Hepatocyte (in vitro differentiated cells): Measurements from ENCODE around the gene COX6B2. TPM values are rescaled to one million over a fixed set of nuclear protein-coding genes. Genes with fewer than 3 reads are reported as not detected.
"Not testable (repeated sequence)": the region's sequence is repeated elsewhere in the genome, so short reads cannot be mapped to it uniquely, and the experiment has no call there.

Source experiments
- DNase-seq: peaks from one replicate; pipeline ENCODE4 v3.0.0-alpha.2; 2016; ENCODE audit warnings: low spot score
- H2AFZ ChIP-seq: fragments of 200-600 bp; sonication (generic); 2 replicates; pipeline ENCODE4 v1.6.0; 2016; ENCODE audit warnings: antibody characterized with exemption, mild to moderate bottlenecking
- H3K27ac ChIP-seq: fragments of 200-600 bp; sonication (generic); 2 replicates; pipeline ENCODE4 v1.5.1; 2016; ENCODE audit warnings: mild to moderate bottlenecking
- H3K27me3 ChIP-seq: fragments of 200-600 bp; sonication (generic); 2 replicates; pipeline ENCODE4 v1.6.1; 2016
- H3K36me3 ChIP-seq: fragments of 200-600 bp; sonication (generic); replicated peaks from 2 replicates; pipeline ENCODE4 v1.5.1; 2016; ENCODE audit warnings: low read depth; ENCODE audit not compliant: insufficient read depth
- H3K4me1 ChIP-seq: fragments of 200-600 bp; sonication (generic); 2 replicates; pipeline ENCODE4 v1.5.1; 2016; ENCODE audit warnings: mild to moderate bottlenecking, moderate library complexity; ENCODE audit not compliant: insufficient read depth
- H3K4me2 ChIP-seq: fragments of 200-600 bp; sonication (generic); 2 replicates; pipeline ENCODE4 v1.6.0; 2016
- H3K4me3 ChIP-seq: fragments of 200-600 bp; sonication (generic); 2 replicates; pipeline ENCODE4 v1.5.1; 2016; ENCODE audit warnings: mild to moderate bottlenecking
- H3K79me2 ChIP-seq: fragments of 200-600 bp; sonication (generic); 2 replicates; pipeline ENCODE4 v1.6.0; 2017; ENCODE audit warnings: mild to moderate bottlenecking
- H3K9me2 ChIP-seq: fragments of 200-600 bp; sonication (generic); replicated peaks from 2 replicates; pipeline ENCODE4 v1.6.0; 2017; ENCODE audit warnings: mild to moderate bottlenecking; ENCODE audit not compliant: insufficient read depth
- H3K9me3 ChIP-seq: fragments of 200-600 bp; sonication (generic); 2 replicates; pipeline ENCODE4 v1.5.1; 2016; ENCODE audit warnings: low read depth, mild to moderate bottlenecking
- H4K20me1 ChIP-seq: fragments of 200-600 bp; sonication (generic); 2 replicates; pipeline ENCODE4 v1.6.0; 2016; ENCODE audit warnings: mild to moderate bottlenecking; ENCODE audit not compliant: insufficient read depth, poor library complexity, severe bottlenecking
- EZH2 ChIP-seq: fragments of 200-600 bp; sonication (generic); IDR thresholded peaks from 2 replicates; pipeline ENCODE4 v1.6.1; 2016; ENCODE audit warnings: antibody characterized with exemption, mild to moderate bottlenecking, borderline replicate concordance
- EZH2phosphoT487 ChIP-seq: fragments of 200-600 bp; sonication (generic); IDR thresholded peaks from one replicate; pipeline ENCODE4 v1.6.1; 2018; ENCODE audit warnings: antibody characterized with exemption, mild to moderate bottlenecking, low read depth, moderate library complexity; ENCODE audit not compliant: unreplicated experiment, severe bottlenecking
- WGBS: methylation state at CpG from one replicate; pipeline ENCODE4 v1.1.6; 2016; ENCODE audit warnings: low lambda C conversion rate; ENCODE audit errors: missing lambda C conversion rate; 5-methylcytosine and 5-hydroxymethylcytosine counted together
- polyA plus RNA-seq: library from polyadenylated mRNA; unstranded; fragments of >200 nt; fragmentation: Nextera tagmentation; extraction: Ambion mirVana; gene quantifications from 2 replicates; pipeline ENCODE4 v1.2.1, GENCODE V29; 2016
- total RNA-seq: library from RNA; depleted of rRNA; stranded (reverse); fragments of >200 nt; gene quantifications from 2 replicates; pipeline ENCODE4 v1.2.3, GENCODE V29; 2014
- TF ChIP-seq, protein P1 (sequence below): fragments of 200-600 bp; sonication (generic); IDR thresholded peaks from 2 replicates; pipeline ENCODE4 v1.5.1; 2016; ENCODE audit warnings: antibody characterized with exemption, mild to moderate bottlenecking; ENCODE audit not compliant: poor library complexity

The COX6B2 gene
- 0.20 and 0.50 TPM in 2 replicates for total RNA-seq
- polyA plus RNA-seq: 4.5 and 7.8 TPM in 2 replicates

DNA sequence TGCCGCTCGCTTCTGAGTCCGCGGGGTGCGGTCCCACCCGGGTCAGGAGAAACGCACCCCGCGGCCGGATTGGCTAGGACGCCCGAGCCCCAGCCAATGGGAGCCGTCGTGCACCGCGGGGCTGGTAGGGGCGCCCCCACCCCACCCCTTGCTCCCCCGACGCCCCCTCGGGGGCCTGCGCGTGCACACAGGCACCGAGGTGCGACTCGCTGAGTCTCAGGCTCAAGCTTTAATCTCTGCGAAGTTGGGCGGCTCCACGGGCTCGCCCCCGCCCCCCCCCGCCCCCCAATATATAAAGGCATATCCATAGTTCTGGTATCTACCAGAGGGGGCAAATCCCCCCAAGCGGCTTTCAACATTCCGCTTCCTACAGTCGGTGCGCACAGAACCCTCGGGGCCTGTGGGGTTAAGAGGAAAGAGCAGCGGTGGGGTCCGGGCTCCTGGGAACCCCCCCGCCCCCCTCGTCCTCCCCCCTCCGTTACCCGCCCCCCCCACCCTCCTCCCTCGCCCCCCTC lies at the start of gene COX6B2:
COX6B2 (minus strand) TSS at position 22 of the 515 bp plus-strand sequence. CDS start 198 bp downstream, outside the sequence.
- 4% methylated on average over 9 of the region's 43 CpGs for WGBS

GRCh38 chr19:55402509-55402908 lies 48.0 kb upstream of the COX6B2 start:
- Histone ChIP-seq H2AFZ (no peak overlapping the region), H3K27me3 (no peaks in the 10 kb centered on the region), H3K9me3 (no peaks in the 10 kb centered on the region), H3K4me3 (no peak overlapping the region), H3K27ac (no peak overlapping the region), H3K79me2 (peaks cover 37% of the 10 kb centered on the region), H3K9me2 (no peaks in the 10 kb centered on the region), H3K4me1 (peaks cover 10% of the 10 kb centered on the region), H3K4me2 (no peak overlapping the region), H3K36me3 (no peaks in the 10 kb centered on the region), H4K20me1 (peaks cover 5% of the 10 kb centered on the region)
- DNase-seq: no peak
- TF ChIP-seq EZH2 (no peak), EZH2phosphoT487 (no peak)
- TF ChIP-seq, protein P1, sequence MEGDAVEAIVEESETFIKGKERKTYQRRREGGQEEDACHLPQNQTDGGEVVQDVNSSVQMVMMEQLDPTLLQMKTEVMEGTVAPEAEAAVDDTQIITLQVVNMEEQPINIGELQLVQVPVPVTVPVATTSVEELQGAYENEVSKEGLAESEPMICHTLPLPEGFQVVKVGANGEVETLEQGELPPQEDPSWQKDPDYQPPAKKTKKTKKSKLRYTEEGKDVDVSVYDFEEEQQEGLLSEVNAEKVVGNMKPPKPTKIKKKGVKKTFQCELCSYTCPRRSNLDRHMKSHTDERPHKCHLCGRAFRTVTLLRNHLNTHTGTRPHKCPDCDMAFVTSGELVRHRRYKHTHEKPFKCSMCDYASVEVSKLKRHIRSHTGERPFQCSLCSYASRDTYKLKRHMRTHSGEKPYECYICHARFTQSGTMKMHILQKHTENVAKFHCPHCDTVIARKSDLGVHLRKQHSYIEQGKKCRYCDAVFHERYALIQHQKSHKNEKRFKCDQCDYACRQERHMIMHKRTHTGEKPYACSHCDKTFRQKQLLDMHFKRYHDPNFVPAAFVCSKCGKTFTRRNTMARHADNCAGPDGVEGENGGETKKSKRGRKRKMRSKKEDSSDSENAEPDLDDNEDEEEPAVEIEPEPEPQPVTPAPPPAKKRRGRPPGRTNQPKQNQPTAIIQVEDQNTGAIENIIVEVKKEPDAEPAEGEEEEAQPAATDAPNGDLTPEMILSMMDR: no peak
- 100% methylated on average over 2 of the region's 2 CpGs for WGBS

More for the DNA sequence above, at the start of gene COX6B2:
- Histone ChIP-seq H3K27me3 (peaks cover 54% of the 10 kb centered on the region), H3K36me3 (no peaks in the 10 kb centered on the region), H3K27ac (no peak within 1 kb of the TSS), H3K4me1 (peaks cover 14% of the 10 kb centered on the region), H3K79me2 (no peaks in the 10 kb centered on the region), H4K20me1 (no peaks in the 10 kb centered on the region), H3K4me2 (peak within 1 kb of the TSS; percentile 97), H3K9me3 (no peaks in the 10 kb centered on the region), H2AFZ (peak within 1 kb of the TSS; percentile 46), H3K4me3 (peak within 1 kb of the TSS; percentile 33), H3K9me2 (no peaks in the 10 kb centered on the region)
- DNase-seq: no peak
- TF ChIP-seq EZH2phosphoT487 (no peak), EZH2 (peak; percentile 74)

GRCh38 chr19:55401390-55401789 lies 46.9 kb upstream of the COX6B2 start:
- H4K20me1 ChIP-seq: not testable (repeated sequence)

DNA sequence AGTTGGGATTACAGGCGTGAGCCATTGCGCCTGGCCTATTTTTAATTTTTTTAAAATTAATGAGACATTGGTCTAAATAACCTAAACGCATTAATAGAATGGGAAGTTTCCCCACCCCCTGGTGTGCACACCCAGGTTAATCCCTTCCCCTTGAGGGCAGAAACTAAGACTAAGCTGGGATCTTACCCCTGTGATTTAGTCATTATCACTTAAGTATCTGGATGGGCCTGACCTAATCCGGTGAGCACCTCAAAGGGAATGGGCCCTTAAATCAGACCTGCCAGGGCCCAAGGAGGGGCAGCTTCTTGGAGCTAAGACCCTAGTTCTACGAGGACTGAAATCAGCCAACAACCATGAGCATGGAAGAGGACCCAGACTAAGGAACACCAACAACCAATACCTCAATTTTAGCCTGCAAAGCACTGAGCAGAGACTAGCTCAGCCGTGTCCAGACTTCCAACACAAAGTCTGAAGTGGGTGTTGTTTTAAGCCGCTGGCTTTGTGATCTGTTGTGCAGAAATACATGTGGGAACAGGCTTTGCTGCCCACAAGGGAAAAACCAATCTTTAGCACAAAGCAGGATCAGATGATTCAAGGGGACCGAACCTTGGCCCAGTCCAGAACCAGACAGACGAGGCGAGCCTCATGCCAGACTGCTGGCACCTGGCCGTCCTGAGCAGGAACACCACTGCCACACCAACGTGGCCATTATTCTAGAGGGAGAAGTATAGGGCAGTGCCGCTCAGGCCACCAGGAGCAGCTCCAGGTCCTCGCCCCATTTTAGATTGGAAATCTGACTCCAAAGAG lies 46.0 kb upstream of the COX6B2 start:
- Histone ChIP-seq H4K20me1 (no peaks in the 10 kb centered on the region), H3K9me3 (no peaks in the 10 kb centered on the region), H3K4me3 (no peak overlapping the region), H3K9me2 (no peaks in the 10 kb centered on the region), H3K27ac (no peak overlapping the region), H3K36me3 (no peaks in the 10 kb centered on the region), H3K4me1 (no peaks in the 10 kb centered on the region), H3K4me2 (no peak overlapping the region), H3K79me2 (peaks cover 18% of the 10 kb centered on the region), H2AFZ (no peak overlapping the region), H3K27me3 (no peaks in the 10 kb centered on the region)
- no peak for DNase-seq
- WGBS: 95% methylated on average over 14 of the region's 14 CpGs
- TF ChIP-seq EZH2 (no peak), EZH2phosphoT487 (no peak)
- TF ChIP-seq, protein P1: no peak

More at GRCh38 chr19:55401390-55401789, 46.9 kb upstream of the COX6B2 start:
- H3K9me2 ChIP-seq, H3K4me3 ChIP-seq, H3K9me3 ChIP-seq, H2AFZ ChIP-seq, H3K4me1 ChIP-seq, H3K27me3 ChIP-seq, H3K4me2 ChIP-seq, H3K27ac ChIP-seq, H3K36me3 ChIP-seq, DNase-seq: not testable (repeated sequence)
- H3K79me2 ChIP-seq: peaks cover 27% of the 10 kb centered on the region
- 92% methylated on average over 21 of the region's 28 CpGs for WGBS
